Psoas muscle (tissue), 8 donors: ENCODE data around the gene PLCG2. TPM values are rescaled to one million over a fixed set of nuclear protein-coding genes. Genes with fewer than 3 reads are reported as not detected.
"Not testable (repeated sequence)": the region's sequence is repeated elsewhere in the genome, so short reads cannot be mapped to it uniquely, and the experiment has no call there.

Source experiments
- ATAC-seq, 4 donors: fragments of 200-7000 bp; cut with Tn5 transposase; one replicate each; pipeline ENCODE4 v1.9.1; 2020; ENCODE audit warnings: moderate library complexity in 3 of 4, mild to moderate bottlenecking in 2 of 4
- DNase-seq, 2 donors: peaks; one replicate each; pipeline ENCODE4 v3.0.0-alpha.2; 2020
- H3K27ac ChIP-seq: fragments of 200-600 bp; one replicate; pipeline ENCODE4 v1.8.0; 2022
- H3K27me3 ChIP-seq, 3 donors: fragments of 200-600 bp in 1 of 3; one replicate each; pipeline versions ENCODE4 v1.6.1 to v1.8.0; 2013 to 2022; ENCODE audit warnings: low read length in 2 of 3, mild to moderate bottlenecking in 2 of 3, moderate library complexity in 1 of 3; ENCODE audit not compliant: insufficient read depth in 3 of 3
- H3K36me3 ChIP-seq, 2 donors: fragments of 200-600 bp in 1 of 2; one replicate each; pipeline versions ENCODE4 v1.6.1 to v1.8.0; 2013 to 2022; ENCODE audit warnings: low read depth in 1 of 2, mild to moderate bottlenecking in 1 of 2, moderate library complexity in 1 of 2; ENCODE audit not compliant: insufficient read depth in 1 of 2
- H3K4me1 ChIP-seq: fragments of 200-600 bp; one replicate; pipeline ENCODE4 v1.8.0; 2022
- H3K4me3 ChIP-seq: fragments of 200-600 bp; one replicate; pipeline ENCODE4 v1.8.0; 2022; ENCODE audit warnings: mild to moderate bottlenecking
- H3K9me3 ChIP-seq: fragments of 200-600 bp; one replicate; pipeline ENCODE4 v1.8.0; 2022
- WGBS, 3 donors: extraction: QIAGEN DNeasy Blood & Tissue Kit; methylation state at CpG; one replicate each; pipeline versions ENCODE4 v1.1.6 to v1.1.7; 2013; 5-methylcytosine and 5-hydroxymethylcytosine counted together
- intact Hi-C, 2 donors: fragments of 100-400 bp; cut with DNase I; formaldehyde crosslinking; loops; one replicate each; pipeline versions ENCODE4 v1.11.0 to v1.14.2; 2022
- polyA plus RNA-seq, 3 donors: library from polyadenylated mRNA; stranded (reverse); fragments of 200-250 nt; gene quantifications; one replicate each; pipeline ENCODE4 v1.2.3, GENCODE V29; 2013
- total RNA-seq, 4 donors: library from RNA; stranded (reverse); fragmentation: NEBNext Ultra II Directional in 2 of 4; extraction: Animal tissue kit (Norgen Biotek cat#: 25700) in 2 of 4; gene quantifications; one replicate each; pipeline versions ENCODE4 v1.2.1 to v1.2.4, GENCODE V29; 2021 to 2023
- TF ChIP-seq, protein P1 (sequence below): fragments of 200-600 bp; IDR thresholded peaks from one replicate; pipeline ENCODE4 v1.8.0; 2022; ENCODE audit warnings: antibody characterized with exemption
- donor health status: healthy with polysubstance abuse.
- donor health status: DM: no; HTN: no; CAD: no; lungs with moderate emphysema.
- donor health status: Bipolar disorder and iron deficiency.
- donor health status: healthy.
- donor health status: DM: yes; HTN: yes; CAD: no.
- donor health status: DM: no; HTN: no; CAD: no.
- donor health status: DM: no; HTN: no; CAD: no.
- donor health status: DM: yes; HTN: yes; CAD: no.

Gene PLCG2
- total and polyA plus RNA-seq, 7 donors: 0.96 to 4.8 (median 2.5) TPM

DNA sequence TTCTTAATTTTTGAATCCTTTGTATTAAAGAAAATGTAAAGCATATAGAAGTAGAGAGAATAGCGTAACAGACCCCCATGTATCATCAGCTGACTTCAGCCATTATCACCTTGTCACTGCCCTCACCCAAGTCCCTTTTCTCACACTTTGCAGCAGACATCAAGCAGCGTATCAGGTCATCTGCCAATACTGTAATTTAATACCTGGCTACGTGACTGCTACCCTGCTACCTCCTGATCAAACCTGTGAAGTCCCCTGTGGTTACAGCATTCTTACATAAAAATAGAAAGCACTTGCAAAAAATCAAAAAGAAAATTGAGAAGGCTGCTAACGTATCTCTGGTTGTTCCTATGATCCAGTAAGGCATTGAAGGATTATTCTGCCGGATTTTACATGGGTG lies 96.4 kb downstream of the PLCG2 start:
- H3K9me3 ChIP-seq: no peaks in the 10 kb centered on the region
- ATAC-seq (no peak), DNase-seq (no peak)
- TF ChIP-seq, protein P1, sequence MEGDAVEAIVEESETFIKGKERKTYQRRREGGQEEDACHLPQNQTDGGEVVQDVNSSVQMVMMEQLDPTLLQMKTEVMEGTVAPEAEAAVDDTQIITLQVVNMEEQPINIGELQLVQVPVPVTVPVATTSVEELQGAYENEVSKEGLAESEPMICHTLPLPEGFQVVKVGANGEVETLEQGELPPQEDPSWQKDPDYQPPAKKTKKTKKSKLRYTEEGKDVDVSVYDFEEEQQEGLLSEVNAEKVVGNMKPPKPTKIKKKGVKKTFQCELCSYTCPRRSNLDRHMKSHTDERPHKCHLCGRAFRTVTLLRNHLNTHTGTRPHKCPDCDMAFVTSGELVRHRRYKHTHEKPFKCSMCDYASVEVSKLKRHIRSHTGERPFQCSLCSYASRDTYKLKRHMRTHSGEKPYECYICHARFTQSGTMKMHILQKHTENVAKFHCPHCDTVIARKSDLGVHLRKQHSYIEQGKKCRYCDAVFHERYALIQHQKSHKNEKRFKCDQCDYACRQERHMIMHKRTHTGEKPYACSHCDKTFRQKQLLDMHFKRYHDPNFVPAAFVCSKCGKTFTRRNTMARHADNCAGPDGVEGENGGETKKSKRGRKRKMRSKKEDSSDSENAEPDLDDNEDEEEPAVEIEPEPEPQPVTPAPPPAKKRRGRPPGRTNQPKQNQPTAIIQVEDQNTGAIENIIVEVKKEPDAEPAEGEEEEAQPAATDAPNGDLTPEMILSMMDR: no peak
- WGBS, 3 donors: 59 to 64% (median 62%) methylated on average over 5 of the region's 5 CpGs
- no peak overlapping the region for H3K4me3 ChIP-seq
- H3K27ac ChIP-seq: no peak overlapping the region
- no peaks in the 10 kb centered on the region for H3K36me3 ChIP-seq
- H3K4me1 ChIP-seq: no peaks in the 10 kb centered on the region
- intact Hi-C loops: no loop called here
- H3K27me3 ChIP-seq: no peaks in the 10 kb centered on the region

DNA sequence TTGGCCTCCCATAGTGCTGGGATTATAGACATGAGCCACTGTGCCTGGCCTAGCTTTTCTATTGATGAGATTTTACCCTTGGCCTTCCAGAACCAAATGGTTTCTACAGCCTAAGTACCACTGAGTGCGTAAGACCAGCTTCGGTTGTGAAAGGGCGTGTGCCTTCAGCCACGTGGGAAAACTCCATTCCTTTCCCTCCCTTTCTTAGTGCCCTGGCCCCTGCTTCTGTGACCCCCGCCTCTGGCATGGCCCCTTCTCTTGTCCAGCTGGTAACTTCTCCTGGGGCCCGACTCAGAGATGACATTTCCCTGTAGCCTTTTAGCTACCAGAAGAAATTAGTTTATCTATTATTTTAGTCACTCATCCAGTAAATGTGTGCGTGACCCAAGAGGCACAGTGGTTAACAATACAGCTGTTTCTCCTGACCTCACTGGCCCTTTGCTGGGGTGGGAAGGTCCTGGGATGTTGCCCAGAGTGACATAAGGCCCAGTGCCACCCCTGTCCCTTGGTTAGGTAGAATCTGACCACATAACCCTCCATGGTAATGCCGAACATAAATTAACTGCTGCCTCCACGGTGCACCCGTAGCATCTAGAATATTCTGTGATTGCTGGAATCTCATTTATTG lies 97.3 kb downstream of the PLCG2 start:
- Histone ChIP-seq H3K4me3 (no peak overlapping the region), H3K27ac (no peak overlapping the region), H3K27me3 (peaks cover 0 to 2% (median 0%) of the 10 kb centered on the region in 3 donors), H3K9me3 (no peaks in the 10 kb centered on the region), H3K4me1 (no peaks in the 10 kb centered on the region), H3K36me3 (no peaks in the 10 kb centered on the region)
- ATAC-seq (no peak), DNase-seq (no peak)
- 61 to 65% (median 62%) methylated on average over 10 of the region's 10 CpGs for WGBS, 3 donors
- intact Hi-C loops: no loop called here
- TF ChIP-seq, protein P1: no peak

DNA sequence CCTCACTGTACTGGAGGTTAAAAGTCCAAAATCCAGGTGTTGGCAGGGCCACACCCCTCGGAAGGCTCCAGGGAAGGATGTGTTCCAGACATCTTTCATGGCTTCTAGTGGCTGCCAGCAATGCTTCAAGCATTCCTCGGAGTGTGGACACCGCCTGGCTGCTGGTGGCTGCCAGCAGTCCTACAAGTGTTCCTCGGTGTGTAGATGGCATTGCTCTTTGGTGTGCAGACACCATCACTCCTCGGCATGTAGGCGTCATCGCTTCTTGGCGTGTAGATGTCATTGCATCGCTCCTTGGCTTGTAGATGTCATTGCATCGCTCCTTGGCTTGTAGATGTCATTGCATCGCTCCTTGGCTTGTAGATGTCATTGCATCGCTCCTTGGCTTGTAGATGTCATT lies 98.4 kb downstream of the PLCG2 start:
- intact Hi-C loops, H3K4me3 ChIP-seq, DNase-seq, H3K27me3 ChIP-seq, H3K27ac ChIP-seq, H3K9me3 ChIP-seq, ATAC-seq, H3K36me3 ChIP-seq, H3K4me1 ChIP-seq: not testable (repeated sequence)
- 72 to 73% (median 72%) methylated on average over 12 of the region's 12 CpGs for WGBS, 3 donors

DNA sequence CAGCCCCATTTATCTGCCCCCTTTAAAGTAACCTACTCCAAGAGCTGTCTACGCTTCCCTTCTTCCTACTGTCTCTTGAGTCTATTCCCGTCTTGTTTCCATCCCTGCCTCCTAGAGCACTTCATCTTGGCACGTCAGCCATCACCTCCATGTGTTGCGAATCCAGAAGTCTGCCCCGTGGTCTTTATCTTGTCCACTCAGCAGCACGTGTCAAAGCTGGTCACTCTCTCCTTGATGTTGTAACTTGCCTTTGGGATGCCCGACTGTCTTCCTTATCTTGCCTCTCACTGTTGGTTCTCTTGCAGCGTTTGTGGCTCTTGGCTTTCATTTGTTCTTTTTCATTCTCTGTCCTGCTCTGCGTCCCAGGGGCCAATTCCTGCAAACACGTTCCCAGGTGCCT lies 99.4 kb downstream of the PLCG2 start:
- Histone ChIP-seq H3K4me3 (no peak overlapping the region), H3K9me3 (no peaks in the 10 kb centered on the region), H3K27me3 (peaks cover 0 to 2% (median 0%) of the 10 kb centered on the region in 3 donors), H3K27ac (no peak overlapping the region), H3K4me1 (no peaks in the 10 kb centered on the region), H3K36me3 (no peaks in the 10 kb centered on the region)
- intact Hi-C loops: no loop called here
- DNase-seq: no peak
- TF ChIP-seq, protein P1: no peak
- 83 to 89% (median 88%) methylated on average over 10 of the region's 10 CpGs for WGBS, 3 donors
- no peak for ATAC-seq

DNA sequence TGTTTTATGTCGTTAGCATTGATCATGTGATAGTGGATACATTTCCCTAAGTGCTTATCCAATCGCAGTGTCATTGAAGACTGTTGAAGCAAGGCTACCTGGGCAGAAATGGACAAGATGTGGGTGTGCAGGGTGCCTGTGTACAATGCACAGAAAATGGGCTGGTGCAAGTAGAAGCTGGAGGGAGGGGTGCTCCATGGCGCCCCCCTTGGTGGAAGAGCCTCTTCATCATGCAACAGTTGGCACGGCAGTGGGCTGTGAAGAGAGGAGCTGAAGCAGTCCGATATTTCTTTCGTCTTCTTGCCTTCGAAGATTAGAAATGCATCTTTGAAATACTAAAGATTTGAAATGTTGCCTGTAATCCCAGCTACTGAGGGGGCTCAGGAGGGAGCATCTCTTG lies 100.5 kb downstream of the PLCG2 start:
- TF ChIP-seq, protein P1: no peak
- H3K4me1 ChIP-seq: no peaks in the 10 kb centered on the region
- WGBS, 3 donors: 61 to 70% (median 61%) methylated on average over 7 of the region's 7 CpGs
- H3K36me3 ChIP-seq: no peaks in the 10 kb centered on the region
- no peak overlapping the region for H3K27ac ChIP-seq
- intact Hi-C loops: no loop called here
- H3K9me3 ChIP-seq: no peaks in the 10 kb centered on the region
- peaks cover 0 to 2% (median 0%) of the 10 kb centered on the region in 3 donors for H3K27me3 ChIP-seq
- H3K4me3 ChIP-seq: no peak overlapping the region
- no peak for DNase-seq
- no peak for ATAC-seq
